ENCODE data around the gene TPRG1L.

Gene TPRG1L

DNA sequence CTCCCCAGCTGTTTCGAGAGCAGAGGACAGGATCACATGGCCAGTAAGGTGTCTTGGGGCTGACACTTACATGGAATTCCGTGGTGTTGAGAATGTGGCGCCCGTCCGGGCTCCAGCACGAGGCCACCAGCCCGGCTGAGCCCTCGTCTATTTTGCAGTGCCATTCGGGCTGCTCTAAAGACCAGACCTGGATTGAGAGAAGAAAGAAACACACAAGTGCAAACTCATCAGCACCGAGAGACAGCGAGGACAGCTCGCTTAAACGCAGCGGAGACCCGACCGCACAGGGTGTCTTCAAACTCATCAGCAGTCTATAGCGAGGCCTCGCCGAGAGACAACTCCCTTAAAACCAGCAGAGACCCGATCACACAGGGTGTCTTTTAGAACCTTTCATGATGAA, 21.8 kb downstream of the TPRG1L start:
- DNase-seq (ENCODE audit: low spot score) = no peak

DNA sequence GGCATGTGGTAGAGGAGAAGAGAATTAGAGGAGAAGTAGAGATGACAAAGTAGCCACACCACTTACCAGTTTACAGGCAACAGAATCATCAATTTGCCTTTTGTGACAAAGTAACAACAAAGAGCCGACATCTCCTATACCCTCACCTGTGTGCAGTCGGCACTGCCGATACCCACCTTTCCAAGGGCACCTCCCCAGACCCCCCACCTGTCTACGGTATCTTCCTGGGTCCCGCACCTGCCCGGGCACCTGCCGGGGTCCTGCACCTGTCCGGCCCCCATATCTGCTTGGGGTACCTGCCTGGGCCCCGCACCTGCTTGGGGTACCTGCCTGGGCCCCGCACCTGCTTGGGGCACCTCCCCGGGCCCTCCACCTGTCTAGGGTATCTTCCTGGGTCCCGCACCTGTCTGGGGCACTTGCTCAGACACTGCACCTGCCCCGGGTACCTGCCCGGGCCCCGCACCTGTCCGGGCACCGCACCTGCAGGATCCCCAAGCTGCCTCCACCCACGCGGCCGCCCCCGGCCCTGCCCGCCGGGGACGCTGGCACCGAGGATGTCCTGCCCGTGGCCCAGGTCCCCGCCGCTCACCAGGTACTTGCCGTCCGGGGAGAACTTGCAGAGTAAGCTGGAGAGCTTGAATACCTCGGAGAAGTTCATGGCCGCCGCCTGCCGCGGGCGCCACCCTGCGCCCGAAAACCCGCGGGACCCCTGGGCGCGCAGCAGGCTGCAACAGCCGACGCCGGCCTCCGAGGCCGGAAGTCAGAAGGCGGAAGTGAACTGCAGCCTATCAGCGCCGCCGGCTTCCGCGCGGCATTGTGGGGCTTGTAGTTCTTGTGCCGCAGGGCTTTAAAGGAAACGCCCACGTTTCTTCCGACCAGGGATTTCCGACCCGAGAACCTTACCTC, 24.8 kb downstream of the TPRG1L start, which contains the start of gene WRAP73:
WRAP73 (minus strand) TSS at position 762 of the 906 bp plus-strand sequence; CDS start at position 658, 104 bp downstream.
- peak; percentile 94 for DNase-seq (ENCODE audit: low spot score)

DNA sequence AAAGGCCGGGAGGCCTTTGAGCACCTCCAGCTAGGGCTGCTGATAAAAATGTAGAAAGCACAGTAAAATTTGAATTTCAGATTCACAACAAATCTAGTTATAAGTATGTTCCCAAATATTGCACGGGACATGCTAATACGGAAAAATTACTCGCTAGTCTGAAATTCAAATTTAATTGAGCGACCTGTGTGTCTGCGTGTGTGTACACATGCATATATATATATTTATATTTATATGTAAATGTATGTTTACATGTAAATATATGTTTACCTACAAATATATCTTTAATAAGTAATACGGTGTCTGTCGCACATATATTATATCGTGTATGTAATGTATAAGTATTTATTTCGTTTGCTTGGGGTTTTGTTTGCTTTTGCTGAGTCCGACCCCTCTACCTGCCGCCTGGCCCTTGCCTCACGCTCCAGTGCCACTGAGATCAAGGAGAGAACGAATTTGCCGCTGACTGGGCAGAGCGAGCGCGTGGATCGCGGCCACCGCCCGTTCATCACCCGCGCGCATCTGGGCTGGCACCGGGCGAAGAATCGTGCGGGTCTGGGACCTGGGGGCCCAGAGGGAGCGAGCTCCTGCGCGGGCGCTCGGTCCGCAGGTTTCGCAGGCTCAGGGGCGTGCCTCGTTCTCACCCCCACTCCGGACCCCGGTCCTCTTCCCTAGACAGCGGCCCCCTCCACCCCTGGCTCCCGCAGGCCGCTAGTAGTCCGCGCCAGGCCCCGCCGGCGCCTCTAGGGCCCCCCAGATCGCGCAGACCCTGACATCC, 25.6 kb downstream of the TPRG1L start:
- DNase-seq (ENCODE audit: low spot score) = no peak

DNA sequence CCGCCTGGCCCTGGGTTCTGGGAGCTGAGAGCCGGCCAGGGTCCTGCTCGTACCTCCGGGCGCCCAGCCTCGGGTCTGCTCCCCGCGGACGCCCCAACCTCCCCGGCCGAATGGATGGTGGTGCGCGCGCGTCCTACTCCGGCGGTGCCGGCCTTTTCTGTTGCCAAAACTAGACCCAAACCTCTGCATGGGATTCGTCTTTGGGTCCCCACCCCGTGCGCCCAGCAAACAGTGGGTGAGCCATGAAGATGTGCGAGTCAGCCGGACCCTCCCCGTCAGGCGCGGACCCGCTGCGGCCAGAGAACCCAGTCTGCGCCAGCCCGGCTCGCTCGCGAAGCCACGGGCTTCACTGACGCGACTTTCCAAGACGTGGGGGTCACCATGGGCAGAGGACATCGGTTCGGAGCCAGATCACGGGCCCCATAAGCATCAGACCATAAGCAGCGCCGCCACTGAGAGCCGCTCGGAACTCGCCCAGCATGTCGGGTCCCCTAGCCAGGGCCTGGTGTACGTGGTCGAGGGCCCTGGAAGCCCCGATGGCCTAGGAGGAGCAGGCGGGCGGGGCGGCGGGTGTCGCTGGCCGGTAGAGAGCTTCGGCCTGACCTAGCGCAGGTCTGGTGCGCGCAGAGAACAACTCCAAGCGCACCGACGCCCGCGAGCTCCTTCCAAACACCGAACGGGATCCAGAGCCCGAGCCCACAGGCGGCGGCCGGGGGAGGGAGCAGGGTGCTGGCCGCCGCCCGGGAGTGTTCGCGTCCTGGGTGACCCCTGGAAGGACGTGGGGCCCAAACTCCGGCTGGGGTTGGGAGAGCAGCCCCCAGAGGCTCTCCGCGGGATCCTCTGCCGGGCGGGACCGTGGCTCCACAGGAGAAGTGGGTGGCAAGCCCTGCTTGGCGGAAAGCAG, 26.5 kb downstream of the TPRG1L start:
- DNase-seq (ENCODE audit: low spot score) = peak; percentile 71

DNA sequence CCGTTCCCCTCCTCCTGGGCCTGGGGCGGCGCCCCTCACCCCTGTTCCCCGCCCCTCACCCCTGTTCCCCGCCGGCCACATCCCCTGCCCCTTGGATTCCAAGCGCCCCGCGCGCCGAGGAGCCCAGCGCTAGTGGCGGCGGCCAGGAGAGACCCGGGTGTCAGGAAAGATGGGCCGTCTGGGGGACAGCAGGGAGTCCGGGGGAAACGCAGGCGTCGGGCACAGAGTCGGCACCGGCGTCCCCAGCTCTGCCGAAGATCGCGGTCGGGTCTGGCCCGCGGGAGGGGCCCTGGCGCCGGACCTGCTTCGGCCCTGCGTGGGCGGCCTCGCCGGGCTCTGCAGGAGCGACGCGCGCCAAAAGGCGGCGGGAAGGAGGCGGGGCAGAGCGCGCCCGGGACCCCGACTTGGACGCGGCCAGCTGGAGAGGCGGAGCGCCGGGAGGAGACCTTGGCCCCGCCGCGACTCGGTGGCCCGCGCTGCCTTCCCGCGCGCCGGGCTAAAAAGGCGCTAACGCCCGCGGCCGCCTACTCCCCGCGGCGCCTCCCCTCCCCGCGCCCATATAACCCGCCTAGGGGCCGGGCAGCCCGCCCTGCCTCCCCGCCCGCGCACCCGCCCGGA, 27.2 kb downstream of the TPRG1L start, which contains the start of gene TP73:
TP73 (plus strand) TSS at position 587 of the 618 bp plus-strand sequence. CDS start 29,850 bp downstream, outside the sequence.
- DNase-seq (ENCODE audit: low spot score) = peak; percentile 71

DNA sequence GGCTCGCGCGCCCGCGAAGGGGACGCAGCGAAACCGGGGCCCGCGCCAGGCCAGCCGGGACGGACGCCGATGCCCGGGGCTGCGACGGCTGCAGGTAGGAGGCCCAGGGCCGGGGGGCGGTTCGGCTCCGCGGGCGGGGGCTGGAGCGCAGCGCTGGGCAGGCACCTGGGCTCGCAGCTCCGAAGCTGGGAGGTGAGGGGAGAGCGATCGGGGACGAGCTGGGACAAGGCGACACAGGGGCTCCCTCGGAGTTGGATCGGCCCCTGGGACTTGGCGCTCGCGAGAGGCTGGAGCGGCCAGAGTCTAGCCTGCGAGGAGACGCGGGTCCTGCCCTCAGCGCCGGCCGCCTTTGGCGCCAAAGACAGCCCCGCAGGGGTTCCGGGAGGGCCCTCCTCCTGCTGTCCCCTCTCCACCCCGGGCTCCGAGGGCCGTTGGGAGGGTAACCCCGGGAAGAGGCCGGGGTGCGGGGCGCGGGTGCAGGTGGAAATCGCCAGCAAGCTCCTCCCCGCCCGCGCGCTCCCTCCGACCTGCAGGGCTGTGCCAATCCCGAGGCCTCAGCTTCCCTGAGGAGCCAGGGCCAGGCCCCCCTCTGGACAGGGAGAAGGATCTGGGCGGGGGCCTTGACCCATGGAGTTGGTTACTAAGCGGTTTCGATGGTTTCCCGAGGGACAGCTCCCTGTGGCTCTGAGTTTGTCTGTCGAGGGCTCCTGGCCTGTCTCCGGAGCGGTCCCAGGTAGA, 27.9 kb downstream of the TPRG1L start:
- DNase-seq (ENCODE audit: low spot score) = peak; percentile 57

DNA sequence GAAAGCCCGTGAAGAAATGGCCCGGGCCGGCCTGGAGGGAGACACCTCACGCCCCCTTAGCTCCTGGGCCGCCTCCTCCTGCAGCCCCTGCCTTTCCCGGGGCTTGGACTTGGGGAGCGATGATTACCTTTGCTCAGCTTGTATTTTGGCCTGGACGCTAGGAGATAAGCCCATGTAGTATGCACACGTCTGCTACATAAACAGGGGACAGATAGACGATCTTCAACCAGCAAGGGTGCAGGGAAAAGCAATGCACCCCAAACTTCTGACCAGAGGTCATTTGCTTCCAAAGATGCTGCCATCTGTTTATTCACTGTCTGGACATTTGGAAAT, 28.4 kb downstream of the TPRG1L start:
- DNase-seq (ENCODE audit: low spot score) = no peak

DNA sequence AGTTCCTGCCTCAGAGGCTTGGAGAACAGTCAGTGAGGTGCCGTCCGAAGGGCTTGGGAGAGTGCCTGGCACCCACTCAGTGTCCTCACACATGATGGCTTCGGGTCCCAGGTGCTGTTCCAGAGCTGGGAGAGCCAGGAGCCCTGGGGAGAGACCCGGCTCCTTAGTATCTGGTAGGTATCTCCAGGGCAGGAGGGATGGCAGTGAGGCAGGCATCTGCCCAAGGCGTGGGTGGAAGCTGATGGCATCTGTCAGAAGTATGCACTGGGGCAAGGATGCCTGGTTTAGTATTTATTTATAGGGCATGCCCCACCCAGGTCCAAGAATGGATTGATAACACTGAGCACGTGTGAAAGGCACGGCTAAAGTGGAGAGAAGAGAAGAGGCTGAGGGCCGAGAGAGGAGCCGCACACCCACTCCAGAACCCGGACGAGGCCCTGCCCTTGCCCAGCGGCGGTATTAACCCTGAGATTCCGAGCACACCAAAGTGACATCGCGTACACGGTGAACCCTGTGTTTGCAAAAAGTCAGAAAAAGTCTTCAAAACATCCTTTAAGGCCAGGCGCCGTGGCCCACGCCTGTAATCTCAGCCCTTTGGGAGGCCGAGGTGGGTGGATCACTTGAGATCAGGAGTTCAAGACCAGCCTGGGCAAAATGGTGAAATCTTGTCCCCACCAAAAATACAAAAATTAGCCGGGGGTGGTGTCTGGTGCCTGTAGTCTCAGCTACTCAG, 29.9 kb downstream of the TPRG1L start:
- no peak for DNase-seq (ENCODE audit: low spot score)

DNA sequence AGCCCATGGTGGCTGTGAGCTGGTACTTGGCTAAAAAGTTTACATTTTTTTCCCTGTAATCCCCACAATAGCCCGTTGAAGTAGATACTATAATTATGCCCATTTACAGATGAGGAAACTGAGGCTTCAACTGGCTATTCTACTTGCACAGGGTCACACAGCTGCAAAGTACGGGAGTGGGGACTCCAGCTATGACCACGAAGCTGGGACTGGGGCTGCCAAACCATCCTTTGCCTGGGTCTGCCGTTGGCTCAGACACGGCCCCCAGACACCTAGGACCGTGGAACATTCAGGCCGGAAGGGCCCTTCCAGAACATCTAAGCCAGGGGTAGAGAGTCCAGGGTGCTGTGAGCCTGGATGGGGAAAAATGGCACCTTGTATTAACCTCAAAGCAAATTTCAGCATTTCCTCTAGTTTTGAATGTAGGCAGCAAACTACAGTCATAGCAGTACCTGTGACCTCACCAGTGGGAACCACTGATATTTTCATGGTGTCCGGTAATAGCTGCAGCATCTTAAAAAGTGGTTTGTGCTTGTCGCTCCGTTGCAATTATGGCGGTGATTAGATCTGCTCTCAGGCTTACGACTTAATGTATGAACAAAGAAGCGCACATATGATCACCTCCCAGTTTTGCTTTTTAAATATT, 31.8 kb downstream of the TPRG1L start:
- no peak for DNase-seq (ENCODE audit: low spot score)

DNA sequence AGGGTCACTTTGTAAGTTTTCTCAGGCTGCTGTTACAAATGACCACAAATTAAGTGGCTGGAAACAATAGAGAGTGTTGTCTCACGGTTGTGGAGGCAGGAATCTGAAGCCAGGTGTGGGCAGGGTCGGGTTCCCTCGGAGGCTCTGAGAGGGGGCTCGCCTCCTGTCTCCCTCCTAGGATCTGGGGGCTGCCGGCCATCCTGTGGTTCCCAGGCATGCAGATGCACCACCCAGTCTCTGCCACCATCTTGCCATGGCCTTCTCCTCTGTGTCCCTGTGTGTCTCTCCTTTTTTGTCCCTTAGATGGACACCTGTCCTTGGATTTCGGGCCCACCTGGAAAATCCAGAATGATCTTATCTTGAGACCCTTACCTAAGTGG, 32.3 kb downstream of the TPRG1L start:
- DNase-seq (ENCODE audit: low spot score) = no peak

DNA sequence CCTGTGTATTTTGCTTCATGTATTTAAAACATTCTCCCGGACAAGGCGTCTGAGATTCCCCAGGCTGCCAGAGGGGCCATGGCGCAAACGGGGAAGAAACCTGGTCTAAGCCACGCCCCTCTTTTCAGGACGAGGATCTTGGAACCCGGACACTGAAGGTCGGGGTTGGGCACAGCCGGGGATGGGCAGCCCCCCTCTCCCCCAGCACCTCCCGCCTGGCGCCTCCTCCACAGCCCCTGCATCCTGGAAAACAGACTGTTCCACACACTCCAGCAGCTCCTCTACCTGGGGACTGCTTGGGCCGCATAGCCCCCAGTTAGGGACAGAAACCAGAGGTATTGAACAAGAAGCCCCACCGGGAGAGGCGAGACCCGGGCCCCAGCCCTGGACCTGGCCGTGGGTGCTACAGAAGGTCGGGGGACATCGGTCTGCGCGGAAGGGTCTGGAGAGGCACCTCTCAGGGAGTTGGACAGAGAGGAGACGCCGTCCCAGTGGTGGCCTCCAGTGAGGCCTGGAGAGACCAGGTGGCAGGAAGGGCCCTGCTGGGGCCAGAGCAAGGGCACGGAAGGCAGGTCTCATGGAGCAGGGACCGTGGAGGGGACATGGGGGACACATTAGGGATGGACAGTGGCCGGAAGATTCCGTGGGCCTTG, 32.9 kb downstream of the TPRG1L start:
- no peak for DNase-seq (ENCODE audit: low spot score)

DNA sequence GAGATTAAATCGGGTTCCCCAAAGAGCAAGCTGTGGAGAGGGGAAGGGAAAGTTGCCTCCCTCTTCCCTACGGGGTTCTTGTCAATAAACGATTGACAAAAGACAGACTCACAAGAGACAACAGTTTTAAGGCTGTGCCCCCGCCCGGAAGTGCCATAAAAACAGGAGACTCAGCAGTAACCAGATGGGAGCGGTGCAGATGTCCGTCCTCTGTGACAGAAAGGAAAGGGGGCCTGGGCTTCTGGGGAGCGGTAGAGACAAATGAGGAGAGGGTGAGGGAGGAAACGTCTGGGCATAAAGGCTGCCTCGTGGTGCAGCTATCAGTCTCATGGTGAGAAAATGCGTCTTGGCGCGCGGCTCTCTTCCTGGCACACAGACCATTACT, 33.4 kb downstream of the TPRG1L start:
- no peak for DNase-seq (ENCODE audit: low spot score)

DNA sequence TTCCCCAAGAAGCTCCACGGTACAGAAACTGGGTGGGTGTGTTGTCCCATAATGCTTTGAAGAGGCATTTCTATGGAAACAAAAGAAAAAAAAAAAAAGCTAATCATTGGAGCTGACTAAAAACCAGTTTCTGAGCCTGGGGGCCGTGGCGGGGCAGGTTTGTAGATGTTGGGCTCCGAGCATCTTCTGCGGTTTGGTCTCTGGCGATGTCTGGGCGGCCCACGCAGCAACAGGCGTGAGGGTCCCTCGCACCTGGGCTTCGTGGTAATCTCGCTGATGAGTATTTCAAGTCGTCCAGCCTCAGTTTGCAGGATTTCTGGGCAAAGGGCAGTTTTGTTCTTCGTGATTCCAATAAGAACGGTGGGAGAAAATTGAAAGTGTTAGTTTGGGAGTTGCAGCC, 34.3 kb downstream of the TPRG1L start:
- DNase-seq (ENCODE audit: low spot score) = no peak

DNA sequence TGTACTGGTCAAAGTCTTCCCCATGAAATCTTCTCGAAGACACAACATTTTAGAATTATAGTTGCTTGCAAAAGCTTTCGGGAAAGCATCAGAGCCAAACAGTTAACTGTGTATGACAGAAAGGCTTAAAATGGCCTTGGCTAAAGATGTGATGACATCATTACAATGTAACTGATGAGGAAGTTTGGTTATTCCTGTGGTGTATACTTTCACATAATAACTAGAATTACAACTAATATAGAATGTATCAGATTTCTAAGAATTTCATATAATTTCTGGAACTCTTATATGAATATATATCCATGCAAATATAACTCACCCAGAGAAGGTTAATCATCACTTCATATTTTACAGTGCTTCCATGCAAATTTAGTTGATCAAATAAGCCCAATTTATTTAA, 35.9 kb downstream of the TPRG1L start:
- DNase-seq (ENCODE audit: low spot score) = no peak

DNA sequence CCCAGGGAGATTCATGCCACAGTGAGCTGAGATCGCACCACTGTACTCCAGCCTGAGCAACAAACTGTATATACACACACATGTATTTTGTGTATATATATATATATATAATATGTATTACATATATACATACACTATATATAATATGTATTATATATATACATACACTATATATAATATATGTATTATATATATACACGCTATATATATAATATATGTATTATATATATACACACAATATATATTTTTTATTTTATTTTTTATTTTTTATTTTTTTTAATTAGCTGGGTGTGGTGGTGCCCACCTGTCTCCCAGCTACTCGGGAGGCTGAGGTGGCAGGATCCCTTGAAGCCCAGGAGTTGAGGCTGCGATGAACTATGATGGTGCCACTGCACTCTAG, 36.8 kb downstream of the TPRG1L start:
- no peak for DNase-seq (ENCODE audit: low spot score)

DNA sequence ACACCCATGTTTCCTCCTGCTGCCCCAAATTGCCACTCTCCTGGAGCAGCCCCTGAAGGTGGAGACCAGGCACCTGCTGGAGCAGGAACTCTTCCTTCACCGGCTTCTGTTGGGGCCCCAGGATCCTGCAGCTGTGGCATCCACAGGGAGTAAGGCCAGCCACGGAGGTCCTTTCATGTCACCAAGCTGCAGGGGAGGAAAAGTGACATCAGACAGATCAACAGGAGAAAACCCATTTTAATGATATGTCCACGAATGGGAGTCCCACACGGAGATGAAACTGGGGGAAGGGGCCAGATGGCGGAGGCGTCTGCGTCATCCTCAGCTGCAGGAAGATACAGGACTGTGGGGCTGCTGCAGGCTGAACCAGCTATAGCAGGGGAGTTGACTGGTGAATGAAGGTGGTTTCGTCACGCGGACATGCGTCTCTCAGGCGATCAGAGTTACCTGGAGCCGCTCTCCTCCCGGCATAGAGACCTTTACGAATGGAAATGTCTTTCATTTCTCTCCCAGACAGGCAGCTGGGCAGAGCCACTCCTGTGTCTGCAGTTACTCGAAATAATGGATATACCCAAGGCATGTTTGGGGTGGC, 37.4 kb downstream of the TPRG1L start:
- no peak for DNase-seq (ENCODE audit: low spot score)

DNA sequence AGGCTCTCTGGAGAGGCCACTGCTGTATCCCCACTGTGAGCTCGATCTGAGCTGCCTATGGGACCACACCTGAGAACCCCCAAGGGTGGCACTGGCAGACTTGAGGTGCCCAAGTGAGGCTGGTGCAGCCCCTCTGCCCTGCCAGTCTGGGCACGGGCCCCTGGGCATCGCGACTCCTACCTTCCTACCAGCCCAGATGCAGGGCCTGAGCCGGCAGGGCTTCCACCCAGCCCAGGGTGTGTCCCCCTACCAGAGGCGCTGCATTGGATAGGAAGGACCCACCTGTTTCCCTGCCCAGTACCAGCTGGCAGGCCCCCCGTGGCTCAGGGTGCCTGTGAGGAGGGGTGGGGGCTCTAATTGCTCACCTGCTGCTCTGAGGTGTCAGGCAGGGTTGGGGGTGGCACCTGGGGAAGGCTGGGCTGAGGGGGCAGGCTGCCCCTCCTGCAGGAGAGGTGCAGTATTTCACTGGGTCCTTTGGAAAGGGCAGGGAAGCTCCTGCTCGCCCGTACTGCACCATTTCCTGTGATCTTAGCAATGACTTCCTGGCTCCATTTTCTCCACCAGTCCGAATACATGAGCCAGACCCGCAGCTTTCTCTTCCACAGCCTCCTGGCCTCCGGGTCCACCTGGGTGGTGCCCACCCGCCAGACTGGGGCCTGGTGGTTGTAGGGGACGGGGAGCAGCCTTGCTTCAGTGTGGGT, 39.3 kb downstream of the TPRG1L start:
- DNase-seq (ENCODE audit: low spot score) = no peak

DNA sequence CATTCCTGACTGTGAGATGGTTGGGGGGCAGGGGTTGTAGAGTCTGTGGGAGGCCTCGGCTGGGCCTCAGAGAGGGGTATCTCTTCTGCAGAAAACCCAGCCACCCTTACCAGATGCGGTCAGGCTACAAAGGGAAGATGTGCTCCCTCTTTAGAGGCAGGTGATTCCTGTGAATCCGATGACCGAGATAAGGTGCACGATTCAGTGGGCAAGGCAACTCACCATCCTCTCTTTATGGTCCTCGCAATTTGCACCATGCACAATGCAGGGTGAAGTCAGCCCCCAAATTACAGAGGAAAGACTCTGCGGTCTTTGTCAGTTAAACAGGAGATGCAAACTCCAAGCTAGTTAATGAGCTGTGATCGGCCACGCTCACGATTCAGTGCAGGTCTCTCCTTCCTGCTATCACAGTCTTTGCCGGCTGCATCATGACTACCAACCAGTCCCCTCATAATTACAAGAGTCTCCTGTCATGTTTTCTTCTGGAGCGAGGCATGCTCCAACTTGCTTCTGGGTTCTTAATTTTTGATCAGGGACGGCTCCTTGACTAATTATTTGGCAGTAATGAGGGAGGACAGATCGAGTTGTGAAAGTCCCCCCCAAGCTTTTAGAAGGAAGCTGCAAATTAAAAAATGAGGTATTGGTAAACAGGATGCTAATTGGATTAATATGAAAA, 40.0 kb downstream of the TPRG1L start:
- no peak for DNase-seq (ENCODE audit: low spot score)

Measured in iPS-NIHi11 (cell line).